ENCODE results near the gene MSS51. TPM values are rescaled to one million over a fixed set of nuclear protein-coding genes. Genes with fewer than 3 reads are reported as not detected.

MSS51 gene
- total and polyA plus RNA-seq, 4 donors = 0.08 to 1.6 (median 0.94) TPM

DNA sequence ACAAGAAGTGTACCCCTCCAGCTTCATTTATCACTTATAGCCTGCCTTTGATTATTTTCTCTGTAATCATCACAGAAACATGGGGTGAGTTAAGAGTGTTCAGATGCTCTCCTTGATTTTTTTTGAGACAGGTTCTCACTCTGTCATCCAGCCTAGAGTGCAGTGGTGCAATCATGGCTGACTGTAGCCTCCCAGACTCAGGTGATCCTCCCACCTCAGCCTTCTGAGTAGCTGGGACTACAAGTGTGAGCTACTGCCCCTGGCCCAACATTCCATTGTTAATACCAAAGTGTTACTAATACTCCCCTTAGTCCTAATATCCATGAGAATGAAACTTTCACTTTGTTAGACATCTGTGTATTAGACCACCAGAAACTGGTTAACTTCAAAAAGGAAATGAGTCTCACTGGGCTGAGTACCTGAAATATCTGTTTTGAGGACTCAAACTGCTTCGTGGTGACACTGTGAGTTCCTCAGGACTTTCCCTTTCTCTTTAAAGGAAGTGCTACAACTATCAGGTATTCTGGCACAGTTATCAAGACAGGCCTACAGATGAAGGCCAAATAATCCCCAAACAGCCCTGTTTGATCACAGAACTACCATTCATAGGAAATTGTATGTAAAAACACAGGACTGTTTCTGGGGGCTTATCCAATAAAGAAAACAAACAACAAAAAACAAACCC lies 54.2 kb downstream of the MSS51 start:
- H3K4me3 ChIP-seq (ENCODE audit: low read depth in 1 of 3, low read length in 3 of 3) = no peak overlapping the region
- 86% methylated on average over 1 of the region's 1 CpG for WGBS
- no peaks in the 10 kb centered on the region for H3K4me1 ChIP-seq (ENCODE audit: control insufficient read depth in 4 of 4, insufficient read depth in 4 of 4, low read length in 3 of 4)
- H3K9me3 ChIP-seq (ENCODE audit: control insufficient read depth in 4 of 4, low read length in 3 of 4) = no peaks in the 10 kb centered on the region
- H3K9ac ChIP-seq (ENCODE audit: low read depth in 1 of 2, low read length in 2 of 2) = no peak overlapping the region
- DNase-seq (ENCODE audit: low spot score) = no peak
- TF ChIP-seq RXRA (IDR thresholded peaks at IDR 0.05) (no peak), JUND (IDR thresholded peaks at IDR 0.05) (no peak), YY1 (IDR thresholded peaks at IDR 0.05) (no peak), RAD21 (IDR thresholded peaks at IDR 0.05) (no peak), TAF1 (conservative IDR thresholded peaks at IDR 0.05) (no peak), SP1 (IDR thresholded peaks at IDR 0.05) (no peak), EGR1 (IDR thresholded peaks at IDR 0.05; ENCODE audit: low read depth in 2 of 2) (no peak), FOXA2 (IDR thresholded peaks at IDR 0.05) (no peak), FOXA1 (IDR thresholded peaks at IDR 0.05) (no peak), HNF4G (IDR thresholded peaks at IDR 0.05) (no peak), NR2F2 (IDR thresholded peaks at IDR 0.05) (no peak), HNF4A (conservative IDR thresholded peaks at IDR 0.05) (no peak), GABPA (IDR thresholded peaks at IDR 0.05 in 1 of 2, conservative IDR thresholded peaks at IDR 0.05 in 1 of 2) (no peak)
- TF ChIP-seq, protein P1, sequence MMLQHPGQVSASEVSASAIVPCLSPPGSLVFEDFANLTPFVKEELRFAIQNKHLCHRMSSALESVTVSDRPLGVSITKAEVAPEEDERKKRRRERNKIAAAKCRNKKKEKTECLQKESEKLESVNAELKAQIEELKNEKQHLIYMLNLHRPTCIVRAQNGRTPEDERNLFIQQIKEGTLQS (IDR thresholded peaks at IDR 0.05) = no peak
- TF ChIP-seq, protein P2, sequence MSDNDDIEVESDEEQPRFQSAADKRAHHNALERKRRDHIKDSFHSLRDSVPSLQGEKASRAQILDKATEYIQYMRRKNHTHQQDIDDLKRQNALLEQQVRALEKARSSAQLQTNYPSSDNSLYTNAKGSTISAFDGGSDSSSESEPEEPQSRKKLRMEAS (IDR thresholded peaks at IDR 0.05) = no peak
- TF ChIP-seq, protein P3, sequence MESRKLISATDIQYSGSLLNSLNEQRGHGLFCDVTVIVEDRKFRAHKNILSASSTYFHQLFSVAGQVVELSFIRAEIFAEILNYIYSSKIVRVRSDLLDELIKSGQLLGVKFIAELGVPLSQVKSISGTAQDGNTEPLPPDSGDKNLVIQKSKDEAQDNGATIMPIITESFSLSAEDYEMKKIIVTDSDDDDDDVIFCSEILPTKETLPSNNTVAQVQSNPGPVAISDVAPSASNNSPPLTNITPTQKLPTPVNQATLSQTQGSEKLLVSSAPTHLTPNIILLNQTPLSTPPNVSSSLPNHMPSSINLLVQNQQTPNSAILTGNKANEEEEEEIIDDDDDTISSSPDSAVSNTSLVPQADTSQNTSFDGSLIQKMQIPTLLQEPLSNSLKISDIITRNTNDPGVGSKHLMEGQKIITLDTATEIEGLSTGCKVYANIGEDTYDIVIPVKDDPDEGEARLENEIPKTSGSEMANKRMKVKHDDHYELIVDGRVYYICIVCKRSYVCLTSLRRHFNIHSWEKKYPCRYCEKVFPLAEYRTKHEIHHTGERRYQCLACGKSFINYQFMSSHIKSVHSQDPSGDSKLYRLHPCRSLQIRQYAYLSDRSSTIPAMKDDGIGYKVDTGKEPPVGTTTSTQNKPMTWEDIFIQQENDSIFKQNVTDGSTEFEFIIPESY (IDR thresholded peaks at IDR 0.05) = no peak
- TF ChIP-seq, protein P4, sequence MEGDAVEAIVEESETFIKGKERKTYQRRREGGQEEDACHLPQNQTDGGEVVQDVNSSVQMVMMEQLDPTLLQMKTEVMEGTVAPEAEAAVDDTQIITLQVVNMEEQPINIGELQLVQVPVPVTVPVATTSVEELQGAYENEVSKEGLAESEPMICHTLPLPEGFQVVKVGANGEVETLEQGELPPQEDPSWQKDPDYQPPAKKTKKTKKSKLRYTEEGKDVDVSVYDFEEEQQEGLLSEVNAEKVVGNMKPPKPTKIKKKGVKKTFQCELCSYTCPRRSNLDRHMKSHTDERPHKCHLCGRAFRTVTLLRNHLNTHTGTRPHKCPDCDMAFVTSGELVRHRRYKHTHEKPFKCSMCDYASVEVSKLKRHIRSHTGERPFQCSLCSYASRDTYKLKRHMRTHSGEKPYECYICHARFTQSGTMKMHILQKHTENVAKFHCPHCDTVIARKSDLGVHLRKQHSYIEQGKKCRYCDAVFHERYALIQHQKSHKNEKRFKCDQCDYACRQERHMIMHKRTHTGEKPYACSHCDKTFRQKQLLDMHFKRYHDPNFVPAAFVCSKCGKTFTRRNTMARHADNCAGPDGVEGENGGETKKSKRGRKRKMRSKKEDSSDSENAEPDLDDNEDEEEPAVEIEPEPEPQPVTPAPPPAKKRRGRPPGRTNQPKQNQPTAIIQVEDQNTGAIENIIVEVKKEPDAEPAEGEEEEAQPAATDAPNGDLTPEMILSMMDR (IDR thresholded peaks at IDR 0.05; ENCODE audit: low read depth, low read length, missing input control) = no peak
- TF ChIP-seq, protein P5, sequence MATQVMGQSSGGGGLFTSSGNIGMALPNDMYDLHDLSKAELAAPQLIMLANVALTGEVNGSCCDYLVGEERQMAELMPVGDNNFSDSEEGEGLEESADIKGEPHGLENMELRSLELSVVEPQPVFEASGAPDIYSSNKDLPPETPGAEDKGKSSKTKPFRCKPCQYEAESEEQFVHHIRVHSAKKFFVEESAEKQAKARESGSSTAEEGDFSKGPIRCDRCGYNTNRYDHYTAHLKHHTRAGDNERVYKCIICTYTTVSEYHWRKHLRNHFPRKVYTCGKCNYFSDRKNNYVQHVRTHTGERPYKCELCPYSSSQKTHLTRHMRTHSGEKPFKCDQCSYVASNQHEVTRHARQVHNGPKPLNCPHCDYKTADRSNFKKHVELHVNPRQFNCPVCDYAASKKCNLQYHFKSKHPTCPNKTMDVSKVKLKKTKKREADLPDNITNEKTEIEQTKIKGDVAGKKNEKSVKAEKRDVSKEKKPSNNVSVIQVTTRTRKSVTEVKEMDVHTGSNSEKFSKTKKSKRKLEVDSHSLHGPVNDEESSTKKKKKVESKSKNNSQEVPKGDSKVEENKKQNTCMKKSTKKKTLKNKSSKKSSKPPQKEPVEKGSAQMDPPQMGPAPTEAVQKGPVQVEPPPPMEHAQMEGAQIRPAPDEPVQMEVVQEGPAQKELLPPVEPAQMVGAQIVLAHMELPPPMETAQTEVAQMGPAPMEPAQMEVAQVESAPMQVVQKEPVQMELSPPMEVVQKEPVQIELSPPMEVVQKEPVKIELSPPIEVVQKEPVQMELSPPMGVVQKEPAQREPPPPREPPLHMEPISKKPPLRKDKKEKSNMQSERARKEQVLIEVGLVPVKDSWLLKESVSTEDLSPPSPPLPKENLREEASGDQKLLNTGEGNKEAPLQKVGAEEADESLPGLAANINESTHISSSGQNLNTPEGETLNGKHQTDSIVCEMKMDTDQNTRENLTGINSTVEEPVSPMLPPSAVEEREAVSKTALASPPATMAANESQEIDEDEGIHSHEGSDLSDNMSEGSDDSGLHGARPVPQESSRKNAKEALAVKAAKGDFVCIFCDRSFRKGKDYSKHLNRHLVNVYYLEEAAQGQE (IDR thresholded peaks at IDR 0.05) = no peak
- H3K27me3 ChIP-seq (ENCODE audit: control insufficient read depth in 4 of 4, insufficient read depth in 4 of 4, low read length in 3 of 4) = no peaks in the 10 kb centered on the region
- H3K27ac ChIP-seq (ENCODE audit: low read depth in 1 of 2, low read length in 2 of 2) = no peak overlapping the region
- peaks cover 19 to 80% (median 67%) of the 10 kb centered on the region in 4 donors for H3K36me3 ChIP-seq (ENCODE audit: control insufficient read depth in 4 of 4, insufficient read depth in 3 of 4, low read depth in 1 of 4, low read length in 3 of 4)

All from liver (tissue), 9 donors.